ENCODE measurements around the gene STAG1.
"Not testable (repeated sequence)": the region's sequence is repeated elsewhere in the genome, so short reads cannot be mapped to it uniquely, and the experiment has no call there.

Gene STAG1

DNA sequence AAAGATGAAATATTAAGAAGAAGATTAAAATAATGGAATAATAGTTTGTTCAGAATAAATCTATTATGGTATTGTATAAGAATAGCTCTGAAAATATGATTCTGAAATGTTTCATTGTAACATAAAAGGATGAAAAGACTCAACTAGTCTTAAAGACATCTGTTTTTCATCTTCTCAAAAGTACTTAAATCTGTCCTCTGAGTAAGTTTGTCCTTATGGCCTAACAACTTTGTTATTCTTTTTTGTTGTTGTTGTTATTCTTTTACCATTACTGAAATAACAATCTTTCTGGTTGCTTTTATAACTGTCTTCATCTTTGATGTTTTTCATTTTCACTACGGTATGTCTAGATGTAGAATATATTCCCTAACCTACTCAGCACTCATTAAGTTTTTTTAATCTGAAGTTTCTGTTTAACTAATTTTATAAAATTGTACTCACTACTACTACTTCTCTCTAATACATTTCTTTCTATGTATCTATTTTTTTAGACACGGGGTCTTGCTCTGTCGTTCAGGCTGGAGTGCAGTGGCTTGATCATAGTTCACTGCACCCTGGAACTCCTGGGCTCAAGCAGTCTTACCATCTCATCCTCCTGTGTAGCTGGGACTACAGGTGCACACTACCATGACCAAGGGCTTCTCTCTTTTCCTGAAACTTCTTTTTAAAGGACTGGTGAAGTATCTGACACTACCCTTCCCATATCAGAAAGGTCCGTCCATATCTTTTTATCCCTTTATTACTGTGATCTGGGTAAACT lies 261.4 kb downstream of the STAG1 start:
- DNase-seq: no peak

DNA sequence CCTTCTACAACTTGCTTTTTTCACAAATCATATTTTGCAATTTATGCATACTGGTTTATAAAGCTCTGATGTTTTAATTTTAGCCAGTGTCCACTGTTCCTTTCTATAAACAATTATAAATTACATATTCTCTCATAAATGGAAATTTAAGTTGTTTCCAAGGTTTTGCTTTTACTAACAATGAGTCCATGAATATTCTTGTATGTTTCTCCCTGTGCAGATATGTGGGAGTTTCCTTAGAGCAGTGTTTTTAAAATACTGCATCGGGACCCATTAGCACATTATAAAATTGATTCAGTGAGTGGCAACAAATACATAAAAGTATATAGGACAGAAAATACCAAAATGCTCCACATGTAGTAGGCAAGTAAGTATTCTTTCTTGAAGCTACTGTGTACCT lies 266.4 kb downstream of the STAG1 start:
- no peak for DNase-seq

DNA sequence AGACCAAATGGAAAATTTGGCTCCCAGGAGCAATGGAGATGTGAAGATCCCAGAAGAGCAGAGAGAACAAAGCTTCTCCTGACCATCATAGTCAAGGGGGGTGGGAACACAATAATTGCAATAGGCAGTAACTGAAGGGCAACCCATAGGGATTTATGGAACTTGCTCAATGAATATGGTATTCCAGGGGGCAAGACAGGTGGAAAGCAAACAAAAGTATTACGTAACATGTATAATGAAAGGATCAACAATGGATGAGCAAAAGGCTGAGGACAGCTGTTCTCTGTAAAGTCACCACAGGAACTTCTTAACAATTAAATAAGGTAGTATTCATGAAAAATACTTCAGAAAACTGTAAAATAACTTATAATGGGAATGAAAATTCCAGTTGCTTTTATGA lies 275.9 kb downstream of the STAG1 start:
- DNase-seq: no peak

DNA sequence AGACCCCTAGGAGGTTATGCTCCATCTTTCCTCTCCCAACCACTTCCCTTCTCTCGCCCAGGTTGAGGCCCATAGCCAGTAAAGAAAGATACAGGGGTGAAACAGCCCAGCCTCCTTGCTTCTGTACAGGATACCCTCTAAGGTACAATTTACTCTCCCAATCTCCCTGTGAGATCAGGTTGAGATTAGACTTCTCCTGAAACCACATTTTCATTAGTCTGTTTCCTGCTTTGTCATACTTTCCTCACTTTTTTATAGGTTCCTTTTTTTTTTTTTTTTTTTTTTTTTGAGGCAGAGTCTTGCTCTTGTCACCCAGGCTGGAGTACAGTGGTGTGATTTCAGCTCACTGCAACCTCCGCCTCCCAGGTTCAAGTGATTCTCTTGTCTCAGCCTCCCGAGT lies 277.3 kb downstream of the STAG1 start:
- not testable (repeated sequence) for DNase-seq

DNA sequence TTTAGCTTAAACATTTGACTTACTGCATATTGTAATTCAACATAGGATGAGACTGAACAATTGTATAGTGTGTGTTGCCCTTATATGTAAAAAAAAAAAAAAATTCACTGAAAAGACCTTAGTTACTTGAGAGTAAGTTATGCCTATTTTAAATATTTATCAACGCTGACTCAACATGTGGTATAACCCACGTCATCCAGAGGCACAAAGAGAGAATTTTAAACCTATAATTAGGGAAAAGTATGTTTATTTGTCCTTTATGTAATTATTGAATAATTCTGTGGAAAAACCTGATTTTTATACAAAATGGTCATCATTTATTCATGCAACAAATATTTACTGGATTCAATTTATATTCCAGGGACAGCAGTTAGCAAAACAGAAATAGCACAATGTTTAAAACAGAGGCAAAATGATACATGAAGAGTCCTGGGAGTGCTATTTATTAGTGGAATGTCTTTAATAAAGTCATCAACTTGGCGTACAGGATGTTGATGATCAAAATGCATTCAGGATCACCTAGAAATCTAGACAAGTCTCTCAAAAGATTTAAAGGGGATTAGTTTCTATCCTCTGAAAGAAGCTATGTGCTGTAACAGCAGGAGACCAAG lies 278.4 kb downstream of the STAG1 start:
- no peak for DNase-seq

DNA sequence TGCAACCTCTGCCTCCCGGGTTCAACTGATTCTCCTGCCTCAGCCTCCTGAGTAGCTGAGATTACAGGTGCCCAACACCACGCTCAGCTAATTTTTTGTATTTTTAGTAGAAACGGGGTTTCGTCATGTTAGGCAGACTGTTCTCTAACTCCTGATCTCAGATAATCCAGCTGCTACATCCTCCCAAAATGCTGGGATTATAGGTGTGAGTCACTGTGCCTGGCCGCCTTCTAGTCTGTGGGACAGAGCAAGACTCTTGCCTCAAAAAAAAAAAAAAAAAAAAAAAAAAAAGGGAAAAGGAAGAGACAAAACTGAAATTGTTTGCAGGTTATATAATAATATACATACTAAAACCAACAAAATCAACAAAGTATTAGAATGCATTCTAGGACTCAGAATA lies 286.9 kb downstream of the STAG1 start:
- DNase-seq: no peak

DNA sequence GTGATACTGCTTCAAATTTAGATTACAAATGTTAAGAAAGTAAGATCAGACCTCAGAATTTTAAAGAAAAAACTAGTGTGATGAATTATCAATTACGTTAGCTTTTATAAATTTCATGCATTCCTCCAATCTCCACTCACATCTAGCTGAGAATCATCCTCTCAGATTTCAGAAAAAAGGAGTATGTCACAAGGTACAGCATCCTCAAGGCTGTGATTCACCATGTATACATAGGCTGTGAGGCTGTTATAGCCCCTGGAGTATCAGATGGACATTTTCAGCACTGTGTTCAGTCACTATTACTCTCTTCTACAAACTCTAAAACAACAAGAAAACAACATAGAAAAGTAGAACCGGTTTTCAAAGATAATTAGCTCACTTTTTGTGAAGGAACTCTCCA lies 287.7 kb downstream of the STAG1 start:
- no peak for DNase-seq

DNA sequence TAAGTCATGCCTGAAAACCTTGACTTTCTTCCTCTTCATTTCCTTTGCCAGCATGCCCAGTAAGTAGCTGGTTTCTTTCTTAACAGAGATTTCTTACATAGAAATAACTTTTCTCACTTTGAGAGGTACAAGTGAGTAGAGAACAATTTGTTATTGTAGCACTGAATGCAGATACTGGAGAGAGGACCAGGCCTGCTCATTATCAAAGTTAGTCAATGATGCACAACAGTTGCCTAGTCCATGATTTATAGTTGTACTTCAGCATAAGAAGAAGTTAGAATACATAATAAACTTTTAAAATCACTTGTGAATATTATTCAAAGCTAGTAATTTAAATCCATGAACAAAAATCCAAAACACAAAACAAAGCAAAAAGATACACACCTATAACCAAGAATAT lies 289.0 kb downstream of the STAG1 start:
- DNase-seq: no peak

DNA sequence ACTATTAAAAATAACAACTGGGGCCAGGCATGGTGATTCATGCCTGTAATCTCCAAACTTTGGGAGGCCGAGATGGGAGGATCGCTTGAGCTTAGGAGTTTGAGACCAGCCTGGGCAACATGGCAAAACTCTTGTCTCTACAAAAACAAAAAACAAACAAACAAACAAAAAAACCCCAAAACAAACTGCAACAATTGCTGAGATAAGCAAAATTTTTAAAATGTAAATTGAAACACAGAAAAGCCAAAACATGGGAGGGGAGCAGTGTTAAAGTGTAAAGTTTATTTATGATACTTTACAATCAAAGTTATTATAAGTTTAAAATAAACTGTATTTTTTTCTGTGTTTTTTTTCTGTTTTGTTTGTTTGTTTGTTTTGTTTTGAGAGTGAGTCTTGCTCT lies 294.4 kb downstream of the STAG1 start:
- DNase-seq: no peak

DNA sequence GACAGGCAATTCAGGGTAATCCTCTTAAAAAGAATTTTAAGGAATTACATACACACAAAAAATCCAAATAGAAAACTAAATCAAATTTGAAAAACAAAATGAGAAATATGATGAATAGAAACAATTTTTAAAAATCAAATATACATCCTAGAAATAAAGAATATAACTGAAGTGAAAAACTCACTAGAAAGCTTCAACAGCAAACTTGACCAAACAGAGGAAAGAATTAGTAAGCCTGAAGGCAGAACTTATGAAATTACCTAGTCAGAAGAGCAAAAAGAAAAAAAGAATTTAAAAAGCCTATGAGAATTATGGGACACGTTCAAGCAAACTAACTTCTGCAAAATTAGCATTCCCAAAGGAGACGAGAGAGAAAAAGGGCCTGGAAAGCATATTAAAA lies 296.0 kb downstream of the STAG1 start:
- DNase-seq: no peak

DNA sequence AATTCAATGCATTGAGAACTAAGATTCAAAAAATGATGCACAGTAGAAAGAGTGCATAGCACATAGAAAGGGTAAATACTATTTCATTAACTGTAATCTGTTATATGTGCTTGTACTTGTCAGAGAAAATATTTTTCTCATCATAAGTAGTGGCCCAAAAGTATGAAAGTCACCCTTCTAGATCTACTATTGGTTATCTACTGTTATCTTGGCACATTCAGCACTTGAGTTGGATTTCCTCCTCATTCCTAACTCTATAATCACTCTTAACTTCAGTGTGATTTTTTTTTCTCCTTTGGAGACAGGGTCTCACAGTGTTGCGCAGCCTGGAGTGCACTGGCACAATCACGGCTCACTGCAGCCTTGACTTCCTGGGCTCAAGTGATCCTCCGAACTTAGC lies 307.6 kb downstream of the STAG1 start:
- DNase-seq: no peak

DNA sequence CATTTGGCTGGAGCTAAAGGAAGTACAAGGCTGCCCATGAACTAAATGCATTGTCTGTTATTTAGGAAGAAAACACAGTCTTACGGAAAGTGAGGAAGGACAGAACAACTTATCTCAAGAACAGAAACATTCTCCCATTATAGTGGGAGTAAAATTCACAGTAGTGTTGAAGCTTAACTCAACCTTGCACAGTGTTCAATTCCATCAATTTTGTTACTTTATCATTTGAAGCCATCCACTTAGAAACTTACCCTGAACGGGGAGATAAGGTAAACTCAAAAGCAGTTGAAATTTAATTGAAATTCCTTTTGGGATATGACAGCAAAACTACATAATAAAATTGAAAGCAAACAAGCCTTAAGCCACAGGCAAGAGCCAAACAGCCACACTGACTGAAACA lies 315.1 kb downstream of the STAG1 start:
- DNase-seq: no peak

DNA sequence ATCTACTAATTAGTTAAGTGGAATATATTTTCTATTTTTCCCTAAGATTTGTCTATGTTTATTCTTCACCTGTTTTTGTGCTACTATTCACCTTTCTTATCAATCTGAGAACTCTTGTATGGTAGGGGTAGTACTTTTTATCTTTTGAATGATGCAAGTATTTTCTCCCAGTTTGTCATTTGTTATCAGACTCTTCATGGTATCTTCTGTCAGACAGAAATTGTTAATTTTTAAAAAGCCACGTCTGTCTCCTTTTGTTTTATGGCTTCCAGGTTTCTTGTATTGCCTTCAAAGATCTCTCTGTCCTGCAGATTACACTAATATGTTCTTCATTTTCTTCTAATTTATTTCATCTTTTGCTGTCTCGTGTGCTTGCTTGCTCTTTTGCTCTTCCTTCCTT lies 317.7 kb downstream of the STAG1 start:
- DNase-seq: no peak

DNA sequence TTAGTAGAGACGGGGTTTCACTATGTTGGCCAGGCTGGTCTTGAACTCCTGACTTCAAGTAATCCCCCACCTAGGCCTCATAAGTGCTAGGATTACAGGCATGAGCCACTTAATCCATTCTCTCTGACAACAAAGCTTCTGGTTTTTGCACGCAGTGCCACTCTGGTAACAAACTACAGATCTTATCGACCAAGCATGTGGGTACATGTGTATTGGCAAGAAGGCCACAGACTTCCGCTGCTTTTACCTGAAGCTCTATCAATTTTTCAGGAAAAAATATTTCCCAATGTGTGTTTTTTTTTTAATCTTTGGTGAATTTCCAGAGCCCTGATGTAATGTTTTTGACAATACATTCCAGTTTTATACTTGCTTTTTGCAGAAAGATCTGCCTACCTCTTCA lies 319.5 kb downstream of the STAG1 start:
- DNase-seq: no peak

DNA sequence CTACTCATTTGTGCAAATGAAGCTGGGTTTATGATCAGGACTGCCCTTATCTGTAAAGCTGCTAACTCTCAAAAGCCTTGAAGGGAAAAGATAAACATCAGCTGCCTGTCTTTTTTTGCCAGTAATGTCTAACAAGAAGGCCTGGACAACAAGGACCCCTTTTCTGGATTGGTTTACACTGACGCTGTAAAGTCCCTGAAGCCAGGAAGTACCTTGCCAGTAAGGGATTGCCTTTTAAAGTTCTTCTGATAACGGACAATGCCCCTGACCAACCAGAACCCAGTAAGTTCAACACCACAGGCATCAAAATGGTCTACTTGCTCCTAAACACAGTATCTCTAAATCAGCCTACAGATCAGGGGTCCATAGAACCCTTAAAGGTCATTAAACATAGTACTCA lies 324.0 kb downstream of the STAG1 start:
- DNase-seq: no peak

DNA sequence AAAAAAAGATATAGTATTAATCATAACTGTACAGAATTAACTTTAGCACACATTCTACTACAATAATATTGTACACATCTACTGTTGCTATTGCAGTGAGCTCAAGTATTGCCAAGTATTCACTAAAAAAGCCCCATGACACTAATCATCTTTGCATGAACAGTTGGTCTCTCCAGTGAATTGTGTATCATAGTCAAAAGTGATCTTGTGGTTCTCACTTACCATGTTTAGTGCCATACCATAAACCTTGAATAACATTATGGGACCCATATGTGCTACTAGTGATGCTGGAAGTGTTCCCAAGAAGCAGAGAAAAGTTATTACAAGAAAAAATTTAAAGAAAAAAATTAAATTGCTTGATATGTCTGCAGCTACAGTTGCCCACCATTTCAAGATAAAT lies 324.9 kb downstream of the STAG1 start:
- no peak for DNase-seq

DNA sequence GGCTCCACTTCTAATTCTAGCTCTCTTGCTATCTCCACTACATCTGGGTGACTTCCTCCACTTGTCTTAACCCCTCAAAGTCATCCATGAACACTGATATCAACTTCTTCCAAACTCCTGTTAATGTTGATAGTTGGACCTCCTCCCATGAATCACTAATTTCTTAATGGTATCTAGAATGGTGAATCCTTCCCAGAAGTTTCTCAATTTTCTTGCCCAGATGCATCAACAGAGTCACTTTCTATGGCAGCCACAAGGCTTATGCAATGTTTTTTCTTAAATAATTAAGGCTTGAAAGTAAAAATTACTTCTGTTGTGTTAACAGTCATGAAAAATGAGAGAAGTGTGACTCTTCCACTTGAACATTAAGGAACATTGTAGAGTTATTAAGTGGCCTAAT lies 337.7 kb downstream of the STAG1 start:
- no peak for DNase-seq

DNA sequence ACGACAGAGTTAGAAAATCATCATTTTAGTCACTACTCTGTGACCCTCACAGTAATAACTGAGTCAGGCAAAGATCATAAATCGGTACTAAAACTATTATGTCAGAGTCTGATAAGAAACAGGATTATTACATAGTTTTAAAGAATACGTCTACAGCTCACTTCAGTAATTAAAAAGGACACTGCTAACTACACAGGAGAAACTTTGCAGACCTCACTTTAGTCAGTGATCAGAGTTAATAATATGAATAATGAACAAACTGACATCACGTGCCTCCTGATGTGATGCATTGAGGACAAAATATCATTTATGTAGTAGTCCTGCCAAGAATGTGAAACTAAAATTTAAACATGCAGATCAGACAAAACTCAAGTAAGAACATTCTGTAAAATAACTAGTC lies 339.9 kb downstream of the STAG1 start:
- DNase-seq: no peak

DNA sequence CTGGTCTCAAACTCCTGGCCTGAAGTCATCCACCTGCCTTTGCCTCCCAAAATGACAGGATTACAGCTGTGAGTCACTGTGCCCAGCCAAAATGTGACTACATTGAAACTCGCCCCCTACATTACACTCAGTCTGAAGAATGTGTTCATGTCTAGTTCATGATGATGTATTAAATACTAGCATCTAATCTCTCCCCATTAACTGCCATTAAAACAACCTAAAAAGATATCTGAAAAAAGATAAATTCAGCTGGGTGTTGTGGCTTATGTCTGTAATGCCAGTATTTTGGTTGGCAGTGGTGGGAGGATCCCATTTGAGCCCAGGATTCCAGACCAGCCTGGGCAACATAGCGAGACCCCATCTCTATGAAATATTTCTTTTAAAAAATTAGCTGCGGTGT lies 342.6 kb downstream of the STAG1 start:
- DNase-seq: no peak

DNA sequence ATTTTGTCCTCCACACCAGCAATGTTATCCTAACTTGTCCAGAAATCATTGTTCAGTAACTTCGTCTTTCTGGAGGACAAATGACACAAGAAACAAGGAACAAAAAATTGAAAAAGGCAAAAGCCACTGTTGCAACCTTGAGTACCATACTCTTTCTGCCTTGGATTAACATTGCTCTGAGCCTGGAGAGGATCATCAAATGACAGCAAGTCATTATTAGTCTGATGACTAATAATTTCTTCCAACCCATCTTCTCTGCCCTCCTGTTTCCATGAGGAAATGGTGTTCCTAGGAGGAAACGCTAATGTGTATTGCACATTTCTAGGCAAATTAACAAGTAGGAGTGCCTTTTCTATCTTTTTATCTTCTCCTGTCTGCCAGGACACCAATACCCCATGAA lies 348.1 kb downstream of the STAG1 start:
- no peak for DNase-seq

DNA sequence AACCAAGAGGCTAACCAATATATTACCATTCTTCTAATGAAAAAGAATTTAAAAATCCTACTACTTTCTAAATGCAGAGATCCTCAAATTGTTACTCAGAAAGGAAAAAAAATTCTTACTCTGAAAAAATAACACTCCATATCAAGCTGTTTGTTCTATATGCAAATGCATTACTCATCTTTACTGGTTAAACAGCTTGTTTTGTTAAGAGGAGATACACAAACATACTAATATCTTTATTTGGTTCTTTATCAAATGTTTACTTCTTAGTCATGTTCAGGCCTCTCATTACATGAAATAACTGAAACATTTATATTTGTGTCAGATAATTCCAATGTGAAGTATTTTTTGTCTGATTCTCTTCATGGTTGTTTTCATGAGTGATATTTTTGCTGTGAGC lies 355.3 kb downstream of the STAG1 start:
- DNase-seq: no peak

DNA sequence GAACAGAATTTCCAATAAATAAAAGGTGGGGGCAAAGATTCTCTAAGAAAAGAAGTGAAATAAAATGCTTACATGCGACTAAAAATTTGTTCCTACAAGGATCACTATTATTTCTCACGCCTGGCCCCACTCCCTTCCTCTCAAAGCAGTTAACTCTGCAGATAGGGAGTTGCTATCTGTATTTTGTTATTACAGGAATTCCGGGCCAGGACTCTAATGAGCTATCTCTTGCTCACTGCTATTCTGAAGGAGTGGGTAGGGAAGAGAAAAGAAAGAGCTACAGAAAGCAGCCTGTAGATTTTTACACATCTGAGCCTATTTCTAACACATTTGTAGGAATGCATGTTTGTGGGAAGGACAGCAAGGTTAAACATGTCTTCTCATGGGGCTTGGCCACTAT lies 361.6 kb downstream of the STAG1 start:
- DNase-seq: no peak

DNA sequence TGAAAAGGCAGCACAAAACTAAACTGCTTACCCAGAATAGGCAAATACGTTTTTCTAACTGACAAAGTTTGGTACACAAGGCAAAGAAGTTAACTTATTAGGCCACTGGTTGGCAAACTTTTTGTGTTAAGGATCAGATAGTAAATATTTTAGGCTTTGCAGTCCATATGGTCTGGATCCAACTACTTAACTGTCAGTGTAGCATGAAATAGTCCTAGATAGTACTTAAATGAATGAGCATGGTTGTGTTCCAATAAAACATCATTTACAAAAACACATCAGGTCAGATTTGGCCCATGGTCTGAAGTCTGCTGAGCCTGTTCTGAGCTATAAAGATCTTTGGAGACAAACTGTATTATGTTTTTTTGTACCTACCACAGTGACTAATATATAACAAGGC lies 365.1 kb downstream of the STAG1 start:
- no peak for DNase-seq

DNA sequence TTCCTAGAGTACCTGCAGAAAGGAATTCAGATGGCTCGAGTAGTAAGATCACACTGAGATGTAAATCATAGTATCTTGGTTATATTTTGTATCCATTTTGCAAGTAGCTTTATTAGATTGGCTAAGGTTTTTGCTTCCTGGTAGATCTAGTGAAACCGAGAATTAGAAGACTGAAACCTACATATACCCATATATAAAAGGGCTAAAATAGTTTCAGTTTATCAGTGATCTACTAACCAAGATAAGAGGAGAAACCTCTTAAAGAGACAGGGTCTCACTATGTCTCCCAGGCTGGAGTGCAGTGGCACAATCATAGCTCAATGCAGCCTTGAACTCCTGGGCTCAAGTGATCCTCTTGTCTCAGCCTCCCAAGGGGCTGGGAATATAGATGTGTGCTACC lies 366.7 kb downstream of the STAG1 start:
- DNase-seq: no peak

DNA sequence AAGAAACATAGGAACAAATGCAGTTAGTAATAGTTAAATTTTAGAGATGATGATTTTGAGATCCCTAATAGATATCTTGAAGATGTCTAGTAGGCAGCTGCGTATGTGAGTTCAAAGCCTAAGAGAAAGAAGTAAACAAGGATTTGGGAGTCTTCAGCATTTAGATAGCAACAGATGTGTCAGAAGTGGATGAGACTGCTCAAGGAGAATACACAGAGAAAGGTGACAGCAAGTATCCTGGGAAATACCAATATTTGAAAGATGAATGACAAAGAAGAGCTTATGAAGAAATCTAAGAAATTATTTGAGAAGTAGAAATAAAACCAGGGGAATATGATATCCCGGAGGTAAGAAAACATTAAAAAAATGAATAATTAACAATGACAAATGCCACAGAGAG lies 371.1 kb downstream of the STAG1 start:
- DNase-seq: no peak
